Measurements from ENCODE around the gene STK25. TPM values are rescaled to one million over a fixed set of nuclear protein-coding genes. Genes with fewer than 3 reads are reported as not detected.
A peak's percentile ranks its signal among the peaks of the same experiment; 100 is the strongest.
"Not testable (repeated sequence)": the region's sequence is repeated elsewhere in the genome, so short reads cannot be mapped to it uniquely, and the experiment has no call there.

STK25 gene
- total RNA-seq, 2 experiments from 2014 or later = 76.1 to 81.3 TPM

GRCh38 chr2:241506793-241507429 lies 1.5 kb downstream of the STK25 start:
- peaks cover 30% of the 10 kb centered on the region for H3K4me1 ChIP-seq (ENCODE audit: insufficient read depth, low read length)
- Mint-ChIP-seq H3K27me3 (no peaks in the 10 kb centered on the region), H3K27ac (no peak overlapping the region), H3K4me1 (ENCODE audit: low read depth) (peaks cover 15% of the 10 kb centered on the region), H3K4me3 (peak overlapping the region; percentile 89), H3K36me3 (ENCODE audit: low read depth) (no peaks in the 10 kb centered on the region), H3K9me3 (no peaks in the 10 kb centered on the region)
- DNase-seq (no peak), ATAC-seq (ENCODE audit: poor library complexity) (no peak)
- H3K4me3 ChIP-seq (ENCODE audit: low read length) = peak overlapping the region; percentile 63
- no peak overlapping the region for H3K27ac ChIP-seq (ENCODE audit: low read depth in 1 of 2, low read length in 2 of 2)
- H3K36me3 ChIP-seq (ENCODE audit: insufficient read depth, low read length) = no peaks in the 10 kb centered on the region
- no peak for TF ChIP-seq CTCF (IDR thresholded peaks at IDR 0.05)
- no peaks in the 10 kb centered on the region for H3K9me3 ChIP-seq (ENCODE audit: control insufficient read depth in 1 of 2, insufficient read depth in 1 of 2, low read length in 2 of 2)
- intact Hi-C loops (cut with DNase I, micrococcal nuclease) = loop anchor here (5.0 to 10.0 kb wide), 4 partner anchors 65 to 355 kb away; partner anchors contain the start of gene PPP1R7 (in 1 of the 2)
- ChIA-PET POLR2A (no interaction called here), CTCF (no interaction called here)
- H3K27me3 ChIP-seq (ENCODE audit: control insufficient read depth in 1 of 2, insufficient read depth in 2 of 2, low read length in 2 of 2) = no peaks in the 10 kb centered on the region

GRCh38 chr2:241506317-241506716 lies 2.1 kb downstream of the STK25 start:
- peaks cover 15% of the 10 kb centered on the region for H3K4me1 Mint-ChIP-seq (ENCODE audit: low read depth)
- H3K9me3 Mint-ChIP-seq; POLR2A ChIA-PET; H3K36me3 ChIP-seq (ENCODE audit: insufficient read depth, low read length); DNase-seq; H3K9me3 ChIP-seq (ENCODE audit: control insufficient read depth in 1 of 2, insufficient read depth in 1 of 2, low read length in 2 of 2); H3K36me3 Mint-ChIP-seq (ENCODE audit: low read depth); H3K27ac Mint-ChIP-seq; ATAC-seq (ENCODE audit: poor library complexity); CTCF ChIA-PET; H3K27me3 ChIP-seq (ENCODE audit: control insufficient read depth in 1 of 2, insufficient read depth in 2 of 2, low read length in 2 of 2); H3K27ac ChIP-seq (ENCODE audit: low read depth in 1 of 2, low read length in 2 of 2); H3K27me3 Mint-ChIP-seq; H3K4me3 ChIP-seq (ENCODE audit: low read length): not testable (repeated sequence)
- peaks cover 30% of the 10 kb centered on the region for H3K4me1 ChIP-seq (ENCODE audit: insufficient read depth, low read length)
- H3K4me3 Mint-ChIP-seq = peak overlapping the region; percentile 89
- intact Hi-C loops (cut with DNase I, micrococcal nuclease) = loop anchor here (5.0 to 10.0 kb wide), 4 partner anchors 64 to 354 kb away; partner anchors contain the start of gene PPP1R7 (in 1 of the 2)

GRCh38 chr2:241505781-241506201 lies 2.6 kb downstream of the STK25 start:
- H3K4me1 Mint-ChIP-seq (ENCODE audit: low read depth) = peaks cover 15% of the 10 kb centered on the region
- TF ChIP-seq CTCF (IDR thresholded peaks at IDR 0.05) = no peak
- intact Hi-C loops (cut with DNase I, micrococcal nuclease) = loop anchor here (5.0 to 10.0 kb wide), 4 partner anchors 63 to 353 kb away; partner anchors contain the start of gene PPP1R7 (in 1 of the 2)
- H3K9me3 Mint-ChIP-seq = no peaks in the 10 kb centered on the region
- ATAC-seq (ENCODE audit: poor library complexity) (no peak), DNase-seq (no peak)
- H3K27me3 ChIP-seq (ENCODE audit: control insufficient read depth in 1 of 2, insufficient read depth in 2 of 2, low read length in 2 of 2) = no peaks in the 10 kb centered on the region
- H3K4me3 Mint-ChIP-seq = peak overlapping the region; percentile 89
- H3K36me3 Mint-ChIP-seq (ENCODE audit: low read depth) = no peaks in the 10 kb centered on the region
- no peak overlapping the region for H3K27ac Mint-ChIP-seq
- POLR2A ChIA-PET = no interaction called here
- H3K9me3 ChIP-seq (ENCODE audit: control insufficient read depth in 1 of 2, insufficient read depth in 1 of 2, low read length in 2 of 2) = no peaks in the 10 kb centered on the region
- no peaks in the 10 kb centered on the region for H3K27me3 Mint-ChIP-seq
- CTCF ChIA-PET = no interaction called here
- no peak overlapping the region for H3K4me3 ChIP-seq (ENCODE audit: low read length)
- peaks cover 2% of the 10 kb centered on the region for H3K36me3 ChIP-seq (ENCODE audit: insufficient read depth, low read length)
- H3K4me1 ChIP-seq (ENCODE audit: insufficient read depth, low read length) = peaks cover 30% of the 10 kb centered on the region
- H3K27ac ChIP-seq (ENCODE audit: low read depth in 1 of 2, low read length in 2 of 2) = no peak overlapping the region
